Endodermal cell (in vitro differentiated cells): ENCODE data around the gene FOXP3. TPM values are rescaled to one million over a fixed set of nuclear protein-coding genes. Genes with fewer than 3 reads are reported as not detected.

ENCODE experiments used
- DNase-seq: peaks from one replicate; pipeline ENCODE4 v3.0.0-alpha.2; 2017
- H3K27ac ChIP-seq: 2 replicates; pipeline ENCODE4 v1.5.1; 2013; ENCODE audit warnings: mild to moderate bottlenecking, low read depth, low read length, moderate library complexity
- H3K27me3 ChIP-seq: 2 replicates; pipeline ENCODE4 v1.6.1; 2013; ENCODE audit warnings: mild to moderate bottlenecking, low read length, moderate library complexity; ENCODE audit not compliant: insufficient read depth, control insufficient read depth, poor library complexity, severe bottlenecking
- H3K36me3 ChIP-seq: 2 replicates; pipeline ENCODE4 v1.7.0; 2013; ENCODE audit warnings: mild to moderate bottlenecking, low read length, moderate library complexity; ENCODE audit not compliant: control insufficient read depth, insufficient read depth
- H3K4me1 ChIP-seq: one replicate; pipeline ENCODE4 v1.7.0; 2013; ENCODE audit warnings: low read length; ENCODE audit not compliant: control insufficient read depth, insufficient read depth
- H3K4me3 ChIP-seq: 2 replicates; pipeline ENCODE4 v1.5.1; 2013; ENCODE audit warnings: mild to moderate bottlenecking, low read length, moderate library complexity
- H3K9ac ChIP-seq: 2 replicates; pipeline ENCODE4 v1.6.1; 2013; ENCODE audit warnings: mild to moderate bottlenecking, low read length, moderate library complexity; ENCODE audit not compliant: poor library complexity, severe bottlenecking; ENCODE audit errors: extremely low read depth
- H3K9me3 ChIP-seq: 2 replicates; pipeline ENCODE4 v1.6.1; 2013; ENCODE audit warnings: mild to moderate bottlenecking, low read length, moderate library complexity; ENCODE audit not compliant: control insufficient read depth
- H3K27ac Mint-ChIP-seq: 2 replicates; pipeline ENCODE4 v1.8.0; 2020; ENCODE audit warnings: mixed read lengths
- H3K27me3 Mint-ChIP-seq: 2 replicates; pipeline ENCODE4 v1.8.0; 2021; ENCODE audit warnings: mild to moderate bottlenecking, mixed read lengths; ENCODE audit not compliant: insufficient read depth
- H3K36me3 Mint-ChIP-seq: 2 replicates; pipeline ENCODE4 v1.8.0; 2020; ENCODE audit warnings: low read depth, mixed read lengths
- H3K4me1 Mint-ChIP-seq: 2 replicates; pipeline ENCODE4 v1.8.0; 2020; ENCODE audit warnings: mixed read lengths
- H3K4me3 Mint-ChIP-seq: 2 replicates; pipeline ENCODE4 v1.8.0; 2020; ENCODE audit warnings: mild to moderate bottlenecking, moderate library complexity, mixed read lengths
- H3K9me3 Mint-ChIP-seq: 2 replicates; pipeline ENCODE4 v1.8.0; 2020; ENCODE audit warnings: mild to moderate bottlenecking, mixed read lengths
- WGBS, 2 experiments: methylation state at CpG; one replicate each; pipeline versions ENCODE4 v1.1.5 to v1.1.7; 2013; ENCODE audit warnings: missing lambda C conversion rate in 2 of 2, mixed read lengths in 1 of 2; ENCODE audit not compliant: insufficient coverage in 1 of 2, insufficient read length in 1 of 2; 5-methylcytosine and 5-hydroxymethylcytosine counted together
- total RNA-seq, 2 donors: library from RNA; stranded (reverse); fragmentation: NEBNext Ultra II Directional in 1 of 2; extraction: Animal tissue kit (Norgen Biotek cat#: 25700) in 1 of 2; gene quantifications; 2 replicates in 1 of 2; 3 replicates in 1 of 2; pipeline ENCODE4 v1.2.1, GENCODE V29; 2021
- TF ChIP-seq, protein P1 (sequence below): fragments of 200-600 bp; sonication (generic); conservative IDR thresholded peaks from 2 replicates; pipeline ENCODE4 v1.5.0; 2021; ENCODE audit warnings: antibody characterized with exemption, mild to moderate bottlenecking

The FOXP3 gene
- total RNA-seq, 2 donors from 2014 or later = 0.53 to 0.77 TPM

DNA sequence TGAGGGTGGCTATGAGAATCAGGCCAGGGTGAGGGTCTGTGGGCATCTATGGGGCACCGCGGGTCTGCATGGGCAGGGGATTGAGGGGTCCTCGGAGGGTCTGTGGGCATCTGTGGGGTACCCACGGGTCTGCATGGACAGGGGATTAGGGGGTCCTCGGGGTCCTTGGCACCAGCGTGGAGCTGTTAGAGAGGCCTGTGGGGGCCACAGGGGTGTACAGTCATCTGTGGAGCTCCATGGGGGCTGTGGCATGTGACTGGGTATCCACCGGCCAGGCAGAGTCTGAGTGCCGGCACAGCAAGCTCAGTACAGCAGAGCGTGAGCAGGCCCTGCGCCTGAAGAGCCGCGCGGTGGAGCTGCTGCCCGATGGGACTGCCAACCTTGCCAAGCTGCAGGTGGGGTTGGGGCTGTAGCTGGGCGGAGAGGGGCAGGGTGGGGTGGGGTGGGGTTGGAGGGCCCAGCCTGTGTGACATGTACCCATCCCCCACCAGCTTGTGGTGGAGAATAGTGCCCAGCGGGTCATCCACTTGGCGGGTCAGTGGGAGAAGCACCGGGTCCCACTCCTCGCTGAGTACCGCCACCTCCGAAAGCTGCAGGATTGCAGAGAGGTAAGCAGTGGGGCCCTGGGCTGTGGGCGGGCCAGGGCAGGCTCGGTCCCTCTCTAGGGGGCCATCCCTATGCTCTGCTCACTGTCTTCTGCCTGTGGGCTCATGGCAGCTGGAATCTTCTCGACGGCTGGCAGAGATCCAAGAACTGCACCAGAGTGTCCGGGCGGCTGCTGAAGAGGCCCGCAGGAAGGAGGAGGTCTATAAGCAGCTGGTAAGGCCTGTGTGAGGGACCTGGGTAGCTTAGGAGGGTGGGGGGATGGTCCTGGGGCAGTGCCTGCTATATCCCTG, 16.3 kb downstream of the FOXP3 start:
- Histone ChIP-seq H3K27ac (no peak overlapping the region), H3K9me3 (no peaks in the 10 kb centered on the region), H3K4me1 (no peaks in the 10 kb centered on the region), H3K4me3 (no peak overlapping the region), H3K36me3 (peaks cover 3% of the 10 kb centered on the region), H3K9ac (no peak overlapping the region), H3K27me3 (no peaks in the 10 kb centered on the region)
- 95 to 100% methylated on average over 2 to 27 of the region's 28 CpGs for WGBS, 2 experiments
- no peaks in the 10 kb centered on the region for H3K4me1 Mint-ChIP-seq
- TF ChIP-seq, protein P1, sequence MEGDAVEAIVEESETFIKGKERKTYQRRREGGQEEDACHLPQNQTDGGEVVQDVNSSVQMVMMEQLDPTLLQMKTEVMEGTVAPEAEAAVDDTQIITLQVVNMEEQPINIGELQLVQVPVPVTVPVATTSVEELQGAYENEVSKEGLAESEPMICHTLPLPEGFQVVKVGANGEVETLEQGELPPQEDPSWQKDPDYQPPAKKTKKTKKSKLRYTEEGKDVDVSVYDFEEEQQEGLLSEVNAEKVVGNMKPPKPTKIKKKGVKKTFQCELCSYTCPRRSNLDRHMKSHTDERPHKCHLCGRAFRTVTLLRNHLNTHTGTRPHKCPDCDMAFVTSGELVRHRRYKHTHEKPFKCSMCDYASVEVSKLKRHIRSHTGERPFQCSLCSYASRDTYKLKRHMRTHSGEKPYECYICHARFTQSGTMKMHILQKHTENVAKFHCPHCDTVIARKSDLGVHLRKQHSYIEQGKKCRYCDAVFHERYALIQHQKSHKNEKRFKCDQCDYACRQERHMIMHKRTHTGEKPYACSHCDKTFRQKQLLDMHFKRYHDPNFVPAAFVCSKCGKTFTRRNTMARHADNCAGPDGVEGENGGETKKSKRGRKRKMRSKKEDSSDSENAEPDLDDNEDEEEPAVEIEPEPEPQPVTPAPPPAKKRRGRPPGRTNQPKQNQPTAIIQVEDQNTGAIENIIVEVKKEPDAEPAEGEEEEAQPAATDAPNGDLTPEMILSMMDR = no peak
- no peak overlapping the region for H3K27ac Mint-ChIP-seq
- H3K36me3 Mint-ChIP-seq = peaks cover 19% of the 10 kb centered on the region
- no peak overlapping the region for H3K4me3 Mint-ChIP-seq
- DNase-seq = no peak
- peaks cover 69% of the 10 kb centered on the region for H3K9me3 Mint-ChIP-seq
- H3K27me3 Mint-ChIP-seq = no peaks in the 10 kb centered on the region

DNA sequence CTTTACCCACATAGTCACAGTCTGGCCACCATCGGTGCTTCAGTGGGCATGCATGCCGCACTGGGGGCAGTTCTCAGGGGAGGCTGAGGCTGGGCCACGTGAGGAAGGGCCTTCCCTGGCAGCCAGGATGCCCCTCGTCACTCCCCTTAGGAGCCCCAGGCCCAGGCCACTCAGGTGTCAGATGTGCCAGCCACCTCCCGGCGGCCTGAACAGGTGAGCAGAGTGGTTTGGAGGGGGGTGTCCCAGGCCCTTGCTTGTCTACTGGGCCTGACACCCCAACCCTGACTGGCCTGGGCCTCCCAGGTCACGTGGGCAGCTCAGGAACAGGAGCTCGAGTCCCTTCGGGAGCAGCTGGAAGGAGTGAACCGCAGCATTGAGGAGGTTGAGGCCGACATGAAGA, 17.2 kb downstream of the FOXP3 start:
- no peak overlapping the region for H3K4me3 ChIP-seq
- peaks cover 3% of the 10 kb centered on the region for H3K36me3 ChIP-seq
- 94% methylated on average over 11 of the region's 11 CpGs; no CpG with 5 or more reads in 1 of the 2 experiments for WGBS, 2 experiments
- Mint-ChIP-seq H3K4me1 (no peaks in the 10 kb centered on the region), H3K27me3 (no peaks in the 10 kb centered on the region), H3K36me3 (peaks cover 19% of the 10 kb centered on the region), H3K4me3 (no peak overlapping the region), H3K9me3 (peaks cover 66% of the 10 kb centered on the region), H3K27ac (no peak overlapping the region)
- no peak for DNase-seq
- no peak overlapping the region for H3K27ac ChIP-seq
- no peaks in the 10 kb centered on the region for H3K27me3 ChIP-seq
- H3K9me3 ChIP-seq = no peaks in the 10 kb centered on the region
- TF ChIP-seq, protein P1 = no peak
- no peak overlapping the region for H3K9ac ChIP-seq
- no peaks in the 10 kb centered on the region for H3K4me1 ChIP-seq

DNA sequence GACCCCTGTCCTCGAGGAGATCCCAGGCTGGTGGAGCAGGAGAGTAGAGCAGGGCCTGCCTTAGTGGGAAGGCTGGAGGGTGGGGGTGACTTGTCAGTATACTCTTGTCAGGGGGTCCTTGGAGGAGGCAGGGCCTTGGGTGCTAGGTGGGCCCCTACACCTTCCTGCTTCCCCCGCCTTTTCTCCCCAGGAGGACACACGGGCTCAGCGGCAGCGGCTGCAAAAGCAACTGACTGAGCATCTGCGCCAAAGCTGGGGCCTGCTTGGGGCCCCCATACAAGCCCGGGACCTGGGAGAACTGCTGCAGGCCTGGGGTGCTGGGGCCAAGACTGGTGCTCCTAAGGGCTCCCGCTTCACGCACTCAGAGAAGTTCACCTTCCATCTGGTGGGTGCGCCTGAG, 18.0 kb downstream of the FOXP3 start:
- Mint-ChIP-seq H3K9me3 (peaks cover 59% of the 10 kb centered on the region), H3K4me1 (no peaks in the 10 kb centered on the region), H3K27me3 (no peaks in the 10 kb centered on the region), H3K36me3 (peaks cover 19% of the 10 kb centered on the region), H3K27ac (no peak overlapping the region), H3K4me3 (no peak overlapping the region)
- WGBS, 2 experiments = 93% methylated on average over 7 of the region's 10 CpGs; no CpG with 5 or more reads in 1 of the 2 experiments
- TF ChIP-seq, protein P1 = no peak
- Histone ChIP-seq H3K9me3 (no peaks in the 10 kb centered on the region), H3K36me3 (peaks cover 3% of the 10 kb centered on the region), H3K27me3 (no peaks in the 10 kb centered on the region), H3K9ac (no peak overlapping the region), H3K27ac (no peak overlapping the region), H3K4me3 (no peak overlapping the region), H3K4me1 (no peaks in the 10 kb centered on the region)
- no peak for DNase-seq
